GM18873 (cell line): ENCODE measurements around the gene MYCBP2.
"Not testable (repeated sequence)": the region's sequence is repeated elsewhere in the genome, so short reads cannot be mapped to it uniquely, and the experiment has no call there.

Source experiments
- ATAC-seq: cut with Tn5 transposase; IDR thresholded peaks from one replicate; pipeline ENCODE4 v1.9.1; 2021; ENCODE audit warnings: mild to moderate bottlenecking, moderate library complexity, moderate number of reproducible peaks; ENCODE audit not compliant: unreplicated experiment, low FRiP score

The MYCBP2 gene

GRCh38 chr13:77009719-77010118 lies 317.2 kb downstream of the MYCBP2 start:
- ATAC-seq: not testable (repeated sequence)

- no peak for ATAC-seq
Observed at GRCh38 chr13:77009011-77009410, 317.9 kb downstream of the MYCBP2 start.

GRCh38 chr13:77008337-77008736 lies 318.6 kb downstream of the MYCBP2 start:
- not testable (repeated sequence) for ATAC-seq

- no peak for ATAC-seq
Observed at GRCh38 chr13:77002590-77003190, 324.2 kb downstream of the MYCBP2 start.

GRCh38 chr13:77001963-77002587 lies 324.8 kb downstream of the MYCBP2 start:
- ATAC-seq: no peak

DNA sequence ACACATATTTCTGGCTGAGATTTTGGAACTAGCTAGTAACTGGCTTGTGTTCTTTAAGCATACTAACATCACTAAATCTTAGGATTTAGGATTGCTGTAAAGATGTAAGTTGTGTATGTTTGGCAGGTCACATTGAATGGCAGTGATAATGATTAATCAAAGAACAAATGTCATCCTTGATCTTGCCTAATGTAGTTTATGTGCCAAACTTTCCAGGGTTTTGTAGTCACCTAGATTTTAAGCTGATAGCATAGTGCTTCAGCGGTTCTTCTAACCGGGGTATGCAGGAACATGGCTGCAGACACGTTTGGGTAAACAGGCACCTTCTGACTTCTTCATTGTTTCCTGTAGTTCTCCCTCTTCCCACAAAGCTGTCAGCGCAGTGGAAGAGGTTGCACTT lies 325.4 kb downstream of the MYCBP2 start:
- no peak for ATAC-seq

GRCh38 chr13:77000475-77000874 lies 326.4 kb downstream of the MYCBP2 start:
- ATAC-seq: no peak
